IMR-90 (cell line): ENCODE data around the gene CRCP. TPM values are rescaled to one million over a fixed set of nuclear protein-coding genes. Genes with fewer than 3 reads are reported as not detected.

Experiments used
- ATAC-seq: fragments of 200-7000 bp; cut with Tn5 transposase; 2 replicates; pipeline ENCODE4 v1.9.1; 2020; ENCODE audit warnings: low read depth, mild to moderate bottlenecking, moderate library complexity
- BruUV-seq: library from RNA; stranded (reverse); fragments of 400-500 nt; replicated peaks from 2 replicates; lab custom pipeline; 2021; lab: Mats Ljungman, UMichigan
- CTCF ChIA-PET: fragments of 300-600 bp; formaldehyde crosslinking; extraction: SDS; loops from one replicate; lab custom pipeline; 2021; ENCODE audit warnings: antibody characterized with exemption; lab: Yijun Ruan, JAX
- POLR2A ChIA-PET: fragments of 300-600 bp; sonication (Branson Sonifier 250); formaldehyde crosslinking; loops from one replicate; lab custom pipeline; 2022; ENCODE audit warnings: antibody characterized with exemption; ENCODE audit not compliant: unreplicated experiment; lab: Charles Lee
- DNase-seq: peaks from one replicate; pipeline ENCODE4 v3.0.0; 2013
- H2AFZ ChIP-seq: replicated peaks from 2 replicates; pipeline ENCODE3; 2013; ENCODE audit warnings: low read length, mild to moderate bottlenecking; ENCODE audit not compliant: poor library complexity
- H2AK5ac ChIP-seq: 2 replicates; pipeline ENCODE4 v1.6.1; 2013; ENCODE audit warnings: low read depth, low read length, inconsistent platforms
- H2AK9ac ChIP-seq: replicated peaks from 2 replicates; pipeline ENCODE3; 2013; ENCODE audit warnings: mild to moderate bottlenecking, low read depth, low read length, moderate library complexity; ENCODE audit not compliant: poor library complexity
- H2BK120ac ChIP-seq: 2 replicates; pipeline ENCODE4 v1.6.1; 2013; ENCODE audit warnings: low read depth, low read length, inconsistent platforms
- H2BK15ac ChIP-seq: 3 replicates; pipeline ENCODE4 v1.6.1; 2013; ENCODE audit warnings: low read depth, low read length, inconsistent platforms
- H2BK20ac ChIP-seq: 2 replicates; pipeline ENCODE4 v1.6.1; 2013; ENCODE audit warnings: low read depth, mild to moderate bottlenecking, inconsistent platforms, low read length, moderate library complexity
- H2BK5ac ChIP-seq: 2 replicates; pipeline ENCODE4 v1.6.1; 2013; ENCODE audit warnings: mild to moderate bottlenecking, low read depth, low read length, inconsistent platforms; ENCODE audit not compliant: poor library complexity, severe bottlenecking
- H3K14ac ChIP-seq: replicated peaks from 2 replicates; pipeline ENCODE4 v1.6.1; 2013; ENCODE audit warnings: low read depth, low read length, inconsistent platforms
- H3K18ac ChIP-seq: 2 replicates; pipeline ENCODE4 v1.6.1; 2013; ENCODE audit warnings: low read depth, low read length, control low read depth
- H3K23ac ChIP-seq: 2 replicates; pipeline ENCODE4 v1.6.1; 2013; ENCODE audit warnings: low read depth, low read length, inconsistent platforms
- H3K27ac ChIP-seq: 2 replicates; pipeline ENCODE4 v1.5.1; 2013; ENCODE audit warnings: mild to moderate bottlenecking, control low read depth, low read length; ENCODE audit not compliant: insufficient read depth
- H3K27me3 ChIP-seq: 2 replicates; pipeline ENCODE4 v1.6.1; 2013; ENCODE audit warnings: low read length; ENCODE audit not compliant: control insufficient read depth, insufficient read depth
- H3K36me3 ChIP-seq: 2 replicates; pipeline ENCODE4 v1.6.1; 2013; ENCODE audit warnings: low read length, mixed read lengths; ENCODE audit not compliant: control insufficient read depth, insufficient read depth
- H3K4ac ChIP-seq: 2 replicates; pipeline ENCODE4 v1.6.1; 2013; ENCODE audit warnings: low read depth, low read length, inconsistent platforms
- H3K4me1 ChIP-seq: 2 replicates; pipeline ENCODE4 v1.6.1; 2013; ENCODE audit warnings: low read length, mixed read lengths; ENCODE audit not compliant: control insufficient read depth, insufficient read depth
- H3K4me2 ChIP-seq: 2 replicates; pipeline ENCODE4 v1.6.1; 2013; ENCODE audit warnings: low read depth, mild to moderate bottlenecking, control low read depth, low read length, moderate library complexity
- H3K4me3 ChIP-seq: 2 replicates; pipeline ENCODE4 v1.5.1; 2013; ENCODE audit warnings: low read depth, mild to moderate bottlenecking, control low read depth, low read length, moderate library complexity; ENCODE audit not compliant: insufficient read depth
- H3K56ac ChIP-seq: 2 replicates; pipeline ENCODE4 v1.6.1; 2013; ENCODE audit warnings: low read length, inconsistent platforms; ENCODE audit not compliant: insufficient read depth; ENCODE audit errors: extremely low read depth
- H3K79me1 ChIP-seq, 2 experiments: 2 replicates each; pipeline ENCODE4 v1.6.1; 2013; ENCODE audit warnings: low read length in 2 of 2, inconsistent platforms in 1 of 2, low read depth in 1 of 2
- H3K9ac ChIP-seq: 2 replicates; pipeline ENCODE4 v1.6.1; 2013; ENCODE audit warnings: low read depth, low read length, control low read depth
- H3K9me1 ChIP-seq: 2 replicates; pipeline ENCODE4 v1.6.1; 2013; ENCODE audit warnings: low read length, inconsistent platforms; ENCODE audit not compliant: insufficient read depth
- H3K9me3 ChIP-seq: 2 replicates; pipeline ENCODE4 v1.6.1; 2013; ENCODE audit warnings: low read length; ENCODE audit not compliant: control insufficient read depth, insufficient read depth
- H4K20me1 ChIP-seq: 2 replicates; pipeline ENCODE4 v1.6.1; 2013; ENCODE audit warnings: low read length, inconsistent platforms; ENCODE audit not compliant: insufficient read depth
- H4K5ac ChIP-seq: 2 replicates; pipeline ENCODE4 v1.6.1; 2013; ENCODE audit warnings: mild to moderate bottlenecking, low read depth, low read length, control low read depth
- H4K8ac ChIP-seq, 2 experiments: 2 replicates each; pipeline ENCODE4 v1.6.1; 2013; ENCODE audit warnings: low read depth in 2 of 2, low read length in 2 of 2, control low read depth in 1 of 2, inconsistent platforms in 1 of 2
- H4K91ac ChIP-seq: 2 replicates; pipeline ENCODE4 v1.6.1; 2013; ENCODE audit warnings: low read depth, low read length, inconsistent platforms; ENCODE audit not compliant: insufficient read depth
- FOS ChIP-seq: fragments of 150-350 bp; IDR thresholded peaks from 2 replicates; pipeline ENCODE4 v1.6.1; 2016; ENCODE audit warnings: low read depth, low read length
- NFE2L2 ChIP-seq: fragments of 150-350 bp; IDR thresholded peaks from 2 replicates; pipeline ENCODE4 v1.6.1; 2016; ENCODE audit warnings: low read depth, mild to moderate bottlenecking, low read length
- RCOR1 ChIP-seq: IDR thresholded peaks from 2 replicates; pipeline ENCODE4 v1.6.1; 2012; ENCODE audit warnings: mild to moderate bottlenecking, low read length, improper control_type of control experiment; ENCODE audit not compliant: insufficient replicate concordance
- WGBS, 2 experiments: methylation state at CpG; one replicate each; pipeline versions ENCODE4 v1.1.5 to v1.1.7; 2013; ENCODE audit warnings: missing lambda C conversion rate in 2 of 2; ENCODE audit not compliant: insufficient read length in 1 of 2; ENCODE audit errors: extremely low coverage in 2 of 2; 5-methylcytosine and 5-hydroxymethylcytosine counted together
- dilution Hi-C: fragments of 300-500 bp; cut with HindIII; formaldehyde crosslinking; loops from one replicate; pipeline ENCODE4 v1.14.3; 2018; ENCODE audit warnings: low sequenced_read_pairs; ENCODE audit not compliant: unreplicated experiment
- in situ Hi-C: fragments of 300-500 bp; cut with MboI; formaldehyde crosslinking; loops from 3 replicates; pipeline ENCODE4 v1.14.3; 2019; ENCODE audit warnings: low sequenced_read_pairs, inconsistent platforms, mixed read lengths
- intact Hi-C: fragments of 100-400 bp; cut with micrococcal nuclease; formaldehyde crosslinking; loops from 2 replicates; pipeline ENCODE4 v1.10.0; 2022
- polyA plus RNA-seq, 3 experiments: library from polyadenylated mRNA; depleted of rRNA; stranded (reverse); fragments of >200 nt; gene quantifications; 2 replicates each; pipeline ENCODE4 v1.2.3, GENCODE V29; 2012; ENCODE audit warnings: low replicate concordance in 1 of 3
- total RNA-seq: library from RNA; depleted of rRNA; stranded (reverse); fragments of >200 nt; gene quantifications from 2 replicates; pipeline ENCODE4 v1.2.3, GENCODE V29; 2012

CRCP gene
- total and polyA plus RNA-seq, 2 of the 4 experiments (the other 2 are of a cell fraction), result 22.9 to 37.5 TPM

DNA sequence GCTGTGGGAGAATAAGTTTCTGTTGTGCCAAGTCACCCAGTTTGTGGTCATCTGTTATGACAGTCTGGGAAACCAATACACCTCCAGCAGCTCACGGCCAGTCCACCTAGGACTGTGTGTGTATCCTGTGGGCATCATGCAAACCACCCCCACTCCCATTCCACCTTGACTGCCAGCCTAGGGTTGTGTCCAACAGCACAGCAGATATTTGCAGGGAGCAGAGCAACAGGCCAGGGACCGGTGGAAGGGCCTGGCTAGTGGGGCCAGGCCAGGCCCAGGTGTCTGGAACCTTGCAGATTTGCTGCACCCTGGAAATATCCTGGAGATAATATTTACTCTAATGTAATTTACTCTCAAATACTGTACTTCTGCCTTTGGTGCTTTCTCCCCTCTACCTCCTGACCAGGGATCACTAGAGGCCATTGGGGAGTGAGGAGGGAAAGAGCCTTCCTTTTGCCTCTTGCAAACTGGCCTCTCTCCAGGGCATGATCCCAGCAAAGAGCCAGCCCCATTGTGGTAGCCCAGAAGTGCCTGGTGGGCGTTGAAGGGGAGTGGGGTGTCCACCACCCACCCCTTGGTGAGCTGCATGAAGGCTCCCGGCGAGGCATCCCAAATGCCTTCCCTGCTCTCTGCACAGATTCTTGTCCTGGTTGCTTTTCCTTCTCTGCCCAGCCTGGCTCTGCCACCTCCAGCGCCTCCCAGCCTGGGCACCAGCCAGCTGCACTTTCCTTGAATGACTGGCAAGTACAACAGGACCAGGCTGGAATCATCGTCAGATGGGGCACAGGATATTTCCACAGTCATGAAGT, 75.3 kb downstream of the CRCP start:
- Histone ChIP-seq H3K79me1 (no peaks in the 10 kb centered on the region), H3K9me1 (no peaks in the 10 kb centered on the region), H2BK15ac (no peak overlapping the region), H2AK5ac (no peak overlapping the region), H3K23ac (no peak overlapping the region), H4K91ac (no peak overlapping the region), H3K18ac (no peak overlapping the region), H4K8ac (no peak overlapping the region), H2BK5ac (no peak overlapping the region), H3K14ac (no peak overlapping the region), H2AFZ (no peak overlapping the region), H4K5ac (no peak overlapping the region), H3K56ac (no peak overlapping the region), H3K4me2 (no peak overlapping the region), H4K20me1 (no peaks in the 10 kb centered on the region), H3K9me3 (peaks cover 2% of the 10 kb centered on the region; the same call in 1 of the 2 replicates), H3K27ac (no peak overlapping the region), H3K36me3 (no peaks in the 10 kb centered on the region), H3K9ac (no peak overlapping the region), H2AK9ac (no peak overlapping the region), H2BK120ac (no peak overlapping the region), H3K4me1 (peaks cover 2% of the 10 kb centered on the region; the same call in 1 of the 2 replicates), H3K4me3 (no peak overlapping the region), H3K27me3 (peaks cover 4% of the 10 kb centered on the region), H2BK20ac (no peak overlapping the region), H3K4ac (no peak overlapping the region)
- WGBS, 2 experiments, result 70% methylated on average over 2 of the region's 7 CpGs; no CpG with 5 or more reads in 1 of the 2 experiments
- no TSS peak for BruUV-seq
- intact Hi-C loops, result no loop called here
- DNase-seq (no peak), ATAC-seq (no peak)
- dilution Hi-C loops, result no loop called here
- in situ Hi-C loops, result no loop called here
- ChIA-PET POLR2A (no interaction called here), CTCF (no interaction called here)
- TF ChIP-seq RCOR1, result no peak
- no peak for TF ChIP-seq NFE2L2
- no peak for TF ChIP-seq FOS
